ENCODE data around the gene TARDBP.
"Not testable (repeated sequence)": the region's sequence is repeated elsewhere in the genome, so short reads cannot be mapped to it uniquely, and the experiment has no call there.

Gene TARDBP

DNA sequence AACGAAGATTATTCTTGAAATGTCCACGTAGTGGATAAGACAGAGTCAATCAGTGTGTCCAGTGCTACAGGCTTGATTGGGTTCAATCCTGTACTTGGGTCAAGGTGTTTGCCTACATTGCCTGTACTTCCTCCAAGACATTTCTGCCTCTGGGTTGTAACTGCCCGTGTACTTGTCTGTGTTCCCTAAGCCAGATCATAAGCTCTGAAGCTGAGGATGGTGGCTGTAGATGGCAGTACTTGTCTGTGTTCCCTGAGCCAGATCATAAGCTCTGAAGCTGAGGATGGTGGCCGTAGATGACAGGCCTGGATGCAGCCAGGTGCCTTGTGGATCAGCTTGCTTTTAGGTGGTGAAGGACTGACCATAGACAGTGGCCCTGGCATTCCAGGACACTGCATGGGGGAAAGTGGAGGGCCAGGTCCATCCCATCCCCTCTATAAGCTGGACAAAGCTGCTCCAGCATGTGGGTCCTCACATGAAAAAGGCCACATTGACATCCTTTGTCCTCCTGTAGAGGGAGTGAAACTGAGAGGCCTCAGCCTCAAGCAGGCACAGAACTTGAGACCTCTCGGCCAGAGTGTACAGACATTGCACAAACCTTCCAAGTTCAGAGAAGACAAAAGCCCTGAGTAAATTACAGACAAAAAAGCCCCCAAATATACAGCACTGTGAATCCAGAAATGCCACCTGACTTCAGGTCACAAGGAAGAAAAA, 49.4 kb downstream of the TARDBP start:
- DNase-seq, result no peak

DNA sequence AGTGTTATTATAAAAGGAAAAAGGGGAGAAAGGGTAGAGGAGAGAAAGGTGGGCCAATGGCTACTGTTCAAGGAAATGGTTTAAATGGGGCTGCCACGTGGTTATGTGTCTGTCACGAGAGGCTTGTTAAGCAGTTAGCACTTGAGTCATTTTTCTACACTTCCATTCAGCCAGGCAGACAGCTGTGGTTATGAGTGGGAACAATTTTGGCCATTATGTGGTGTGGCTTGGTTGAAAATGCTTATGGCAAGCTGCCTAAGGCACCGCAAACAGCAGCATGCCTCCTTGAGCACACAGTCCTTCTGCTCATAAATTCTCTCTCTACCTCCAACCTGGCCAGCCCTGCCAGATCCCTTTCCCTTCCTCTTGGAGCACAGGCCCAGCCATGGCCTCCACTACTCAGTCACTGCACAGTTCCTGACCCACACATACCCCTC, 50.5 kb downstream of the TARDBP start:
- DNase-seq, result no peak

DNA sequence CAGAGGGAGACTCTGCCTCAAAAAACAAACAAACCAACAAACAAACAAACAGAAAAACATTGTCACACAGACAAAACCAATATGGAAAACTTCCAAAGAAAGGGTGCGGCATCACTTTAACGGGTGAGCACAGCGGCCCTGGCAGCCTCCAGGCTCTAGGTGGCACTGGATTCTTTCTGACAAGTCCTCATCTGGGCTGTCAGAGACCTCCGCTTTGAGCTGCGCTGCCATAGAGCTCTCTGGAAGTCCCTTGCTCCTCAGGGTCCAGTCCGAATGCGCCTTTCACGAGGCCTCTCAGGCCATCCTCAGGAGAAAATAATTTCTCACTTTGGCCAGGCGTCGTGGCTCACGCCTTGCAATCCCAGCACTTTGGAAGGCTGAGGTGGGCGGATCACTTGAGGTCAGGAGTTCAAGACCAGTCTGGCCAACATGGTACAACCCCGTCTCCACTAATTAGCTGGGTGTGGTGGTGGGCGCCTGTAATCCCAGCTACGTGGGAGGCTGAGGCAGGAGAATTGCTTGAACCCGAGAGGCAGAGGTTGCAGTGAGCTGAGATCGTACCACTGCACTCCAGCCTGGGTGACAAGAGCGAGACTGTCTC, 51.6 kb downstream of the TARDBP start:
- not testable (repeated sequence) for DNase-seq

DNA sequence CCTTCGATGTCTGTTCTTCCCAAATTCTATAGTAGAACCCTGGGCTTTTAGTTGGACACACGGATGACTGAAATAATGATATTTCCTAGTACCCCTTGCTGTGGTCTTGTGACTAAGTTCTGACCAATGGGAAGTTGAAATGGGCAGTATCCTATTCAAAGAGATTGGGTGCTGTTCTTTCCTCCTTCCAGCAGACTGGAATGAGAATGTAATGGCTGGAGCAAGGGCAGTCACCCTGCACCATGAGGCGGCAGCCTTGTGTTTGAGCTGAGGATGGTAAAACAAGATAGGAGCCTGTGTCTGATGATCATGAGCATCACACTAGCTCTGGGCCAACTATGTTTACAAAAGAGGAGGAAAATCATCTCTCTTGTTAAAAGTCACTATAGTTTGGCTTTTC, 52.5 kb downstream of the TARDBP start:
- no peak for DNase-seq

DNA sequence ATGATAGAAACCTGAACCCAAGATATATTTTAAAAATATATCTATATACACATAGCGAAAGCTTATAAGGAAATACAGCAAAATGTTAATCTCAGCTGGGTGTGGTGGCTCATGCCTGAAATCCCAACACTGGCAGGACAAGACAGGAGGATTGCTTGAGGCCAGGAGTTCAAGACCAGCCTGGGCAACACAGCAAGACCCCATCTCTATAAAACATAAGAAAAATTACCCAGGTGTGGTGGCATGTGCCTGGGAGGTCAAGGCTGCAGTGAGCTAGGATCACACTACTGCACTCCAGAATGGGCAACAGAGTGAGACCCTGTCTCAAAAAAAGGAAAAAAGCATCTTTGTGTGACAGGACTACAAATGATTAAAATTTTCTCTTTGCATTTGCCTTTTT, 53.3 kb downstream of the TARDBP start:
- no peak for DNase-seq

DNA sequence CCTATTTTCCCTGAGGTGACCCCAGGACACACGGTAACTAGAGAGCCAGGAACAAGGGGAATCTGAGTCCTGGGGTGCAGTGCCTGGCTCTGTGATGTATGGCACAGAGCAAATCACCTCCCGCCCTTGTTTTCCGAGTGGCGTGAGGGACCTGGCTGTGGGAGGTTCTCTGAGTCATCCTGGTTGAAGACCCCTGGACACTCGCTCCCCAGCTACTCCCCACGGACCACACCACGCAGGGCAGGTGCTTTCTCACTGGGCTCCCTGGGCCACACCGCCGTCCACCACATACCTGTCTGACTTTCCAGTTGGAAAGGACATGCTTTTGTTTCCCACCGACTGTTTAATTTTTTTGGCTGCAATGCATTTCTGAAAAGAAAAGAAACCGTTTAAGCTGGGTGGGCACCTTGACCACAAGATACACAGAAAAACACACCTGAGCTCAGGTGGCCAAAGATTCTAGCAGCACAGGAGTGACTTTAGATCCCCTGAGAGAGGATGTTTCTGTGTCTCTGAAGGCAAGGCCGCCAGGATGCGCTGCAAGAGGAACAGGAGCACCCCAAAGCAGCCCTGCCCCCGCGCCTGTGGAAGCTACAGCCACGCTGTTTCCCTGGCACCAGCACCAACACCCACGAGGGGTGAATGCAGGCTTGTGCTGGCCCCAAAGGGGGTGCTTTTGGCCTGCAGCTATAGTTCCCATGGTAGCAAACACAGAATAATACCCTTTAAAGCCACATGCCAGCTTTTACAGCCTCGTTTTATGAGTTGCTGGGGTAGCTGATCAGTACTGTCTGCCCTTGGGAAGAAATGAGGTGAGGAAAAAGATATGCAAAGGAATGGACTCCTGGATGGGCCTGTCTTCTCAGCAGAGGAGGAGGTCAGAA, 55.5 kb downstream of the TARDBP start:
- no peak for DNase-seq

DNA sequence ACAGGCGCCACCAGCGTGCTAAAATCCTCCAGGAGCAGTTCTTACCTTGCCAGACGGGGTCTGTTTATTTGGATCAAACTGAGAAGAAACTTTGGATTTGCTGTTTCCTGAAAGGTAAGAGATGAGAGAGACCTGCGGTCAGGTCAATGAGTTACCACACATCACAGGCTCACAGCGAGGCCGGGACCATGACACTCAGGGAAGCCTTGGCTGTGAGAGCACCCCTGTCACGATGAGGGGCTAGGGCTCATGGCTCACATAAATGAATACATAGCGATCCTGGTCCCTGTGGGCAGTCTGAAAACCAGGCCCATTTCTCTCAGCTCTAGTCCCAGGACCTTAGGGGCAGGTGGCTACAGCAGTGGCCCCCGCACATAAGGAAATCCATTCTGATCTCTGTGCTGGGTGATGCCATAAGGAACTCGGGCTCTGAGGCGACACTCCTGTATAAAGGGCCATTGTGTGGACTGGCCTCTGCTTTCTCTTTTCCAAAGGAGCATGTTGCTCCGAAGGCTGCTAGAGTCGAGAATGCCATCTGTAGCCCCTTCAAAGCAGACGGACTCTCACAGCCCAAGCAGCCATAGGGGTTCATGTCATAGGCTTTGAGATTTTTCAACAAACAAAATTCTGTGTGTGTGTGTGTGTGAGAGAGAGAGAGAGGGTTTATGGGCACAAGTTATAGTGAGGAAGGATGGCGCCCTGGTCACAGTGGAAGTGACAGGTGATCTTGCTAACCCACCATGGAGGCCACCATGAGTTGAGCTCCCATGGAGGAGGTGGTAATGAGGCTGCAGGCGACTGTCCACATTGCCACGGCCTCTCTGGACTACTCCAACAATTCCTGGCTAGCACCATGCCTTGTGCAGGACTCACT, 56.4 kb downstream of the TARDBP start:
- no peak for DNase-seq

DNA sequence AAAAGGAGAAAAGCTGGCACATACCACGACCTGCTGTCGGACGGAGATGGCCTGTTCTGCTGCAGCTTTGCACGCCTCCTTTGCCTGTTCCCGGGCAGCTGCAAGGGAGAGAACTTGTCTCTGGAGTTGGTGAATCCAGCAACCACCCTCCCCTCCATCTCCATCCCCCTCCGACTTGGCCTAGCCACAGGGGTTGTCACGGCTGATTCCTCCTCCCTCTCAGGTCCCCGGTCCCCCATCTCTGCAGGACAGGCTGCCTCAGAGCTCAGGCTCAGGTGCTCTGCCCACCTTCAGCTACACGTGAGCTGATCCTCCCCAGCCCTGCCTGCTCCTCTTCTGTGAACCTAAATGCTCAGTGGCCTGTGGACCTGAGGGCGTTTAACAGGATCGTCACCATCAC, 58.4 kb downstream of the TARDBP start:
- no peak for DNase-seq

DNA sequence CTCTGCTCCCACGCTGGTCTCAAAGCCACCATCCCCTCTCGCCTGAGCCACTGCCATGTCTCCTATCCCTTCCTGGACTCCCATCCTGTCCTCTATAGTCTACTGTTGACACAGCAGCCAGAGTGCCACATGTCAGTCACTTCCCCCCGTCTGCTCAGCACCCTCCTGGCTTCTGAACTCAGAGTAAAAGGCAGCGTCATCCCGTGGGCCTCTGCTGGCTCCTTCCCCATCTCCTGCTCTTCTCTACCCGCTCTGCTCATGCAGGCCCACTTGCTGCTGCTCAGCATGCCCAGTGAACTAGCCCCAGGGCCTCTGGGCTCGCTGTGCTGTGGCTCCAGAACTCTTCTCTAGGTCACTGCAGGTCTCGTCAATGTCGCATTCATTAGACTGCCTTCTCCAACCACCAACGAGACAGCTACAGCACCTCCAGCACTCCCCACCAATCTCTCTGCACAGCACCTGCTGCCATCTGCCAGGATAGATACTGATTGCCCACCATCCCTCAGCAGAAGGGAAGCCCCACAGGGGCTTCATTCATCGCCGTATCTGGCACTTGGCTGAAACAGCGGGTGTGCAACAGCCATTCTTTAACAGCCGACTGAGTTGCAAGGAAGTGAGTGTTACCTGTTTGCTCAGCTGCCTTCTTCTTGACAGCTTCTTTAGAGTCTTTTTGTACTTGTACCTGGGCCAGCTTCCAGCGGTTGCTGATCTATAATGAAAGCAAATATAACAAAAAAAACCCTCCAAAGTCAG, 59.2 kb downstream of the TARDBP start:
- DNase-seq, result no peak

DNA sequence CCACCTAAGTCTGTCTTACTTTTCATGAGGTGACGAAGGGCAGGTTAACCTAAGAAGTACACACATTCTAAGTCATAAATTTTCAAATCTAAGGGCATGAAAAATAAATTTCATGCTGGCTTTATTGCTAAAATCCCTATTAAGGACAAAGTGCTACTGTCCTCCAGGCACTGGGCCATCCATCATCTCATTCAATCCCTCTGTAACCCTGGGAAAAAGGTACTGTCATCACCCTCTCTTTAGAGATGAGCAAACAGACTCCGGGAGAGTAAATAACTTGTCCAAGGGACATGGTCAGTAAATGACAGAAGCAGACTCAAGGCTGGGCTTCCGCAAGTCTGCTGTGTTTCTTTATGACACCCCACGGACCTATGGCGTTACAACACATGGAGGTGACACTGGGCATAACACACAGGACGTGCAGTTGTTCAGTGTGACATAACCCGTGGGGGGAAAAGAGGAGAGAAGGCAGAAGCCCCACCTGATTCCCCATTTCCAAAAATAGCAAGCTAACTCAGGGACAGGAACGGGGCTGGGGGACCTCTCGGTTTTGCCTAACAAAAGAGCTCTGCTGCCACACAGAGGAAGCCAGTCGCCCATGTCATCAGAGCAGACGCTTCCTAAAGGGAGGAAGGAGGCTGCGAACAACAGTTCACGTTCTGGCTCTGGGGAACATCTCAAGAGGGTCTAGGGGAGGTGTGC, 59.9 kb downstream of the TARDBP start:
- no peak for DNase-seq

DNA sequence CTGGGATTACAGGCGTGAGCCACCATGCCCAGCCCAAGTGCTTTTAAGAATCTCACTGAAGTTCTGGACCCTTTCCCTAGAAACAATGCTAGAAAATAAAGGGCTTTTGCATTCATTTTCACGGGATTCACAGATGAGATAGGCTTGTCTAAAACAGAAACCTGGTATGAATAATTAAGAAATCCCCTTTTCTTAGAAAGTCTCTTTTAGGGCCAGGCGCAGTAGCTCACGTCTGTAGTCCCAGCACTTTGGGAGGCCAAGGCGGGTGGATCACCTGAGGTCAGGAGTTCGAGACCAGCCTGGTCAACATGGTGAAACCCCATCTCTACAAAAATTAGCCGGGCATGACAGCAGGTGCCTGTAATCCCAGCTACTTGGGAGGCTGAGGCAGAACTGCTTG, 60.9 kb downstream of the TARDBP start:
- DNase-seq, result not testable (repeated sequence)

Measured in effector CD8-positive, alpha-beta T cell (primary cell).